IMR-90 (cell line): Measurements from ENCODE around the gene TAF9B. TPM values are rescaled to one million over a fixed set of nuclear protein-coding genes. Genes with fewer than 3 reads are reported as not detected.

Experiments
- ATAC-seq: fragments of 200-7000 bp; cut with Tn5 transposase; 2 replicates; pipeline ENCODE4 v1.9.1; 2020; ENCODE audit warnings: low read depth, mild to moderate bottlenecking, moderate library complexity
- BruUV-seq: library from RNA; stranded (reverse); fragments of 400-500 nt; replicated peaks from 2 replicates; lab custom pipeline; 2021; lab: Mats Ljungman, UMichigan
- CTCF ChIA-PET: fragments of 300-600 bp; formaldehyde crosslinking; extraction: SDS; loops from one replicate; lab custom pipeline; 2021; ENCODE audit warnings: antibody characterized with exemption; lab: Yijun Ruan, JAX
- POLR2A ChIA-PET: fragments of 300-600 bp; sonication (Branson Sonifier 250); formaldehyde crosslinking; loops from one replicate; lab custom pipeline; 2022; ENCODE audit warnings: antibody characterized with exemption; ENCODE audit not compliant: unreplicated experiment; lab: Charles Lee
- DNase-seq: peaks from one replicate; pipeline ENCODE4 v3.0.0; 2013
- H2AFZ ChIP-seq: replicated peaks from 2 replicates; pipeline ENCODE3; 2013; ENCODE audit warnings: low read length, mild to moderate bottlenecking; ENCODE audit not compliant: poor library complexity
- H2AK5ac ChIP-seq: 2 replicates; pipeline ENCODE4 v1.6.1; 2013; ENCODE audit warnings: low read depth, low read length, inconsistent platforms
- H2AK9ac ChIP-seq: replicated peaks from 2 replicates; pipeline ENCODE3; 2013; ENCODE audit warnings: mild to moderate bottlenecking, low read depth, low read length, moderate library complexity; ENCODE audit not compliant: poor library complexity
- H2BK120ac ChIP-seq: 2 replicates; pipeline ENCODE4 v1.6.1; 2013; ENCODE audit warnings: low read depth, low read length, inconsistent platforms
- H2BK15ac ChIP-seq: 3 replicates; pipeline ENCODE4 v1.6.1; 2013; ENCODE audit warnings: low read depth, low read length, inconsistent platforms
- H2BK20ac ChIP-seq: 2 replicates; pipeline ENCODE4 v1.6.1; 2013; ENCODE audit warnings: low read depth, mild to moderate bottlenecking, inconsistent platforms, low read length, moderate library complexity
- H2BK5ac ChIP-seq: 2 replicates; pipeline ENCODE4 v1.6.1; 2013; ENCODE audit warnings: mild to moderate bottlenecking, low read depth, low read length, inconsistent platforms; ENCODE audit not compliant: poor library complexity, severe bottlenecking
- H3K14ac ChIP-seq: replicated peaks from 2 replicates; pipeline ENCODE4 v1.6.1; 2013; ENCODE audit warnings: low read depth, low read length, inconsistent platforms
- H3K18ac ChIP-seq: 2 replicates; pipeline ENCODE4 v1.6.1; 2013; ENCODE audit warnings: low read depth, low read length, control low read depth
- H3K23ac ChIP-seq: 2 replicates; pipeline ENCODE4 v1.6.1; 2013; ENCODE audit warnings: low read depth, low read length, inconsistent platforms
- H3K27ac ChIP-seq: 2 replicates; pipeline ENCODE4 v1.5.1; 2013; ENCODE audit warnings: mild to moderate bottlenecking, control low read depth, low read length; ENCODE audit not compliant: insufficient read depth
- H3K27me3 ChIP-seq: 2 replicates; pipeline ENCODE4 v1.6.1; 2013; ENCODE audit warnings: low read length; ENCODE audit not compliant: control insufficient read depth, insufficient read depth
- H3K36me3 ChIP-seq: 2 replicates; pipeline ENCODE4 v1.6.1; 2013; ENCODE audit warnings: low read length, mixed read lengths; ENCODE audit not compliant: control insufficient read depth, insufficient read depth
- H3K4ac ChIP-seq: 2 replicates; pipeline ENCODE4 v1.6.1; 2013; ENCODE audit warnings: low read depth, low read length, inconsistent platforms
- H3K4me1 ChIP-seq: 2 replicates; pipeline ENCODE4 v1.6.1; 2013; ENCODE audit warnings: low read length, mixed read lengths; ENCODE audit not compliant: control insufficient read depth, insufficient read depth
- H3K4me2 ChIP-seq: 2 replicates; pipeline ENCODE4 v1.6.1; 2013; ENCODE audit warnings: low read depth, mild to moderate bottlenecking, control low read depth, low read length, moderate library complexity
- H3K4me3 ChIP-seq: 2 replicates; pipeline ENCODE4 v1.5.1; 2013; ENCODE audit warnings: low read depth, mild to moderate bottlenecking, control low read depth, low read length, moderate library complexity; ENCODE audit not compliant: insufficient read depth
- H3K56ac ChIP-seq: 2 replicates; pipeline ENCODE4 v1.6.1; 2013; ENCODE audit warnings: low read length, inconsistent platforms; ENCODE audit not compliant: insufficient read depth; ENCODE audit errors: extremely low read depth
- H3K79me1 ChIP-seq, 2 experiments: 2 replicates each; pipeline ENCODE4 v1.6.1; 2013; ENCODE audit warnings: low read length in 2 of 2, inconsistent platforms in 1 of 2, low read depth in 1 of 2
- H3K9ac ChIP-seq: 2 replicates; pipeline ENCODE4 v1.6.1; 2013; ENCODE audit warnings: low read depth, low read length, control low read depth
- H3K9me1 ChIP-seq: 2 replicates; pipeline ENCODE4 v1.6.1; 2013; ENCODE audit warnings: low read length, inconsistent platforms; ENCODE audit not compliant: insufficient read depth
- H3K9me3 ChIP-seq: 2 replicates; pipeline ENCODE4 v1.6.1; 2013; ENCODE audit warnings: low read length; ENCODE audit not compliant: control insufficient read depth, insufficient read depth
- H4K20me1 ChIP-seq: 2 replicates; pipeline ENCODE4 v1.6.1; 2013; ENCODE audit warnings: low read length, inconsistent platforms; ENCODE audit not compliant: insufficient read depth
- H4K5ac ChIP-seq: 2 replicates; pipeline ENCODE4 v1.6.1; 2013; ENCODE audit warnings: mild to moderate bottlenecking, low read depth, low read length, control low read depth
- H4K8ac ChIP-seq, 2 experiments: 2 replicates each; pipeline ENCODE4 v1.6.1; 2013; ENCODE audit warnings: low read depth in 2 of 2, low read length in 2 of 2, control low read depth in 1 of 2, inconsistent platforms in 1 of 2
- H4K91ac ChIP-seq: 2 replicates; pipeline ENCODE4 v1.6.1; 2013; ENCODE audit warnings: low read depth, low read length, inconsistent platforms; ENCODE audit not compliant: insufficient read depth
- BHLHE40 ChIP-seq: fragments of 150-350 bp; IDR thresholded peaks from 2 replicates; pipeline ENCODE4 v1.6.1; 2016; ENCODE audit warnings: mild to moderate bottlenecking, low read depth, low read length
- CEBPB ChIP-seq: IDR thresholded peaks from 2 replicates; pipeline ENCODE4 v1.6.1; 2012; ENCODE audit warnings: low read depth, low read length, improper control_type of control experiment
- CTCF ChIP-seq: conservative IDR thresholded peaks from 2 replicates; pipeline ENCODE4 v1.5.1; 2012; ENCODE audit warnings: mild to moderate bottlenecking, low read depth, low read length, improper control_type of control experiment
- FOS ChIP-seq: fragments of 150-350 bp; IDR thresholded peaks from 2 replicates; pipeline ENCODE4 v1.6.1; 2016; ENCODE audit warnings: low read depth, low read length
- MAFK ChIP-seq: IDR thresholded peaks from 2 replicates; pipeline ENCODE4 v1.6.1; 2012; ENCODE audit warnings: low read depth, low read length, improper control_type of control experiment
- MAZ ChIP-seq: IDR thresholded peaks from 2 replicates; pipeline ENCODE4 v1.6.1; 2012; ENCODE audit warnings: low read depth, mild to moderate bottlenecking, low read length, improper control_type of control experiment, moderate library complexity, borderline replicate concordance
- MXI1 ChIP-seq: IDR thresholded peaks from 2 replicates; pipeline ENCODE4 v1.6.1; 2012; ENCODE audit warnings: low read depth, mild to moderate bottlenecking, low read length, moderate library complexity, borderline replicate concordance
- NFE2L2 ChIP-seq: fragments of 150-350 bp; IDR thresholded peaks from 2 replicates; pipeline ENCODE4 v1.6.1; 2016; ENCODE audit warnings: low read depth, mild to moderate bottlenecking, low read length
- RAD21 ChIP-seq: IDR thresholded peaks from 2 replicates; pipeline ENCODE4 v1.6.1; 2012; ENCODE audit warnings: low read length, improper control_type of control experiment
- RCOR1 ChIP-seq: IDR thresholded peaks from 2 replicates; pipeline ENCODE4 v1.6.1; 2012; ENCODE audit warnings: mild to moderate bottlenecking, low read length, improper control_type of control experiment; ENCODE audit not compliant: insufficient replicate concordance
- RFX5 ChIP-seq: IDR thresholded peaks from 2 replicates; pipeline ENCODE4 v1.8.0; 2012; ENCODE audit warnings: low read depth, mild to moderate bottlenecking, low read length, moderate library complexity
- SMC3 ChIP-seq: fragments of 150-350 bp; IDR thresholded peaks from 2 replicates; pipeline ENCODE4 v1.6.1; 2016; ENCODE audit warnings: low read depth, mild to moderate bottlenecking, antibody characterized with exemption, low read length, moderate library complexity
- dilution Hi-C: fragments of 300-500 bp; cut with HindIII; formaldehyde crosslinking; loops from one replicate; pipeline ENCODE4 v1.14.3; 2018; ENCODE audit warnings: low sequenced_read_pairs; ENCODE audit not compliant: unreplicated experiment
- in situ Hi-C: fragments of 300-500 bp; cut with MboI; formaldehyde crosslinking; loops from 3 replicates; pipeline ENCODE4 v1.14.3; 2019; ENCODE audit warnings: low sequenced_read_pairs, inconsistent platforms, mixed read lengths
- intact Hi-C: fragments of 100-400 bp; cut with micrococcal nuclease; formaldehyde crosslinking; loops from 2 replicates; pipeline ENCODE4 v1.10.0; 2022
- polyA plus RNA-seq, 3 experiments: library from polyadenylated mRNA; depleted of rRNA; stranded (reverse); fragments of >200 nt; gene quantifications; 2 replicates each; pipeline ENCODE4 v1.2.3, GENCODE V29; 2012; ENCODE audit warnings: low replicate concordance in 1 of 3
- total RNA-seq: library from RNA; depleted of rRNA; stranded (reverse); fragments of >200 nt; gene quantifications from 2 replicates; pipeline ENCODE4 v1.2.3, GENCODE V29; 2012
- TF ChIP-seq, protein P1 (sequence below): fragments of 150-350 bp; IDR thresholded peaks from 2 replicates; pipeline ENCODE4 v1.6.1; 2017; ENCODE audit warnings: mild to moderate bottlenecking, antibody characterized with exemption, low read length, low read depth

The TAF9B gene
- total and polyA plus RNA-seq, 2 of the 4 experiments (the other 2 are of a cell fraction): 12.4 to 21.5 TPM

- Histone ChIP-seq H3K79me1 (peaks cover 2 to 4% of the 10 kb centered on the region in 2 experiments; a peak in 2 of 4 replicates), H4K8ac (no peak overlapping the region), H2AK9ac (no peak overlapping the region), H2BK15ac (no peak overlapping the region), H2BK20ac (no peak overlapping the region), H3K9me3 (no peaks in the 10 kb centered on the region), H2BK5ac (no peak overlapping the region), H3K14ac (no peak overlapping the region), H3K4ac (no peak overlapping the region), H3K9me1 (no peaks in the 10 kb centered on the region), H3K4me1 (no peaks in the 10 kb centered on the region), H3K4me3 (no peak overlapping the region), H2BK120ac (no peak overlapping the region), H4K20me1 (peaks cover 9% of the 10 kb centered on the region), H3K18ac (no peak overlapping the region), H4K5ac (no peak overlapping the region), H3K27me3 (no peaks in the 10 kb centered on the region), H2AFZ (no peak overlapping the region), H3K9ac (no peak overlapping the region), H3K36me3 (peaks cover 15% of the 10 kb centered on the region), H3K56ac (no peak overlapping the region), H2AK5ac (no peak overlapping the region), H3K4me2 (no peak overlapping the region), H3K27ac (no peak overlapping the region), H3K23ac (no peak overlapping the region), H4K91ac (no peak overlapping the region)
- ATAC-seq (no peak), DNase-seq (no peak)
- TF ChIP-seq MXI1 (no peak), CTCF (no peak), BHLHE40 (no peak), RFX5 (no peak), NFE2L2 (no peak), CEBPB (no peak), RCOR1 (no peak), FOS (no peak), MAZ (no peak), RAD21 (no peak), MAFK (no peak), SMC3 (no peak)
- TF ChIP-seq, protein P1, sequence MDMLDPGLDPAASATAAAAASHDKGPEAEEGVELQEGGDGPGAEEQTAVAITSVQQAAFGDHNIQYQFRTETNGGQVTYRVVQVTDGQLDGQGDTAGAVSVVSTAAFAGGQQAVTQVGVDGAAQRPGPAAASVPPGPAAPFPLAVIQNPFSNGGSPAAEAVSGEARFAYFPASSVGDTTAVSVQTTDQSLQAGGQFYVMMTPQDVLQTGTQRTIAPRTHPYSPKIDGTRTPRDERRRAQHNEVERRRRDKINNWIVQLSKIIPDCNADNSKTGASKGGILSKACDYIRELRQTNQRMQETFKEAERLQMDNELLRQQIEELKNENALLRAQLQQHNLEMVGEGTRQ: no peak
- dilution Hi-C loops (no loop called here), in situ Hi-C loops (no loop called here), intact Hi-C loops (no loop called here)
- POLR2A ChIA-PET: no interaction called here
- CTCF ChIA-PET: no interaction called here
- no TSS peak for BruUV-seq
These were observed 9.7 kb downstream of the TAF9B start for GRCh38 chrX:78129714-78130113.
